Measurements from ENCODE around the gene CNP.
"Not testable (repeated sequence)": the region's sequence is repeated elsewhere in the genome, so short reads cannot be mapped to it uniquely, and the experiment has no call there.

The CNP gene

GRCh38 chr17:41966463-41967140, at the start of gene CNP:
CNP (plus strand) TSS chr17:41966795; CDS start chr17:41966885, 90 bp downstream.
- peak; percentile 51 for DNase-seq

GRCh38 chr17:41917192-41917591, 49.4 kb upstream of the CNP start:
- DNase-seq, result no peak

GRCh38 chr17:41917679-41918313, 48.8 kb upstream of the CNP start:
- no peak for DNase-seq

- peak; percentile 92 for DNase-seq
Measured at GRCh38 chr17:41918314-41919164, 48.1 kb upstream of the CNP start, which contains the start of gene ACLY. ACLY (minus strand) TSS chr17:41918951; CDS start chr17:41913873, 5,078 bp downstream.

GRCh38 chr17:41919165-41919817, 47.3 kb upstream of the CNP start:
- DNase-seq, result peak; percentile 28

GRCh38 chr17:41919840-41920579, 46.6 kb upstream of the CNP start:
- no peak for DNase-seq

- DNase-seq, result no peak
Measured at GRCh38 chr17:41920580-41920955, 46.0 kb upstream of the CNP start.

- no peak for DNase-seq
Measured at GRCh38 chr17:41925991-41926590, 40.5 kb upstream of the CNP start.

GRCh38 chr17:41928693-41929251, 37.8 kb upstream of the CNP start:
- no peak for DNase-seq

- DNase-seq, result peak; percentile 94
Measured at GRCh38 chr17:41930009-41930832, 36.4 kb upstream of the CNP start, which contains the start of gene ODAD4. ODAD4 (plus strand) TSS chr17:41930617; CDS start chr17:41930724, 107 bp downstream.

- DNase-seq, result not testable (repeated sequence)
Measured at GRCh38 chr17:41930833-41931156, 35.8 kb upstream of the CNP start.

- not testable (repeated sequence) for DNase-seq
Measured at GRCh38 chr17:41931715-41932114, 34.9 kb upstream of the CNP start.

- DNase-seq, result no peak
Measured at GRCh38 chr17:41932816-41933389, 33.7 kb upstream of the CNP start.

- no peak for DNase-seq
Measured at GRCh38 chr17:41935641-41936040, 31.0 kb upstream of the CNP start.

GRCh38 chr17:41937970-41938954, 28.3 kb upstream of the CNP start:
- no peak for DNase-seq

GRCh38 chr17:41939044-41939692, 27.4 kb upstream of the CNP start:
- no peak for DNase-seq

GRCh38 chr17:41939693-41940090, 26.9 kb upstream of the CNP start:
- DNase-seq, result no peak

GRCh38 chr17:41941168-41941567, 25.4 kb upstream of the CNP start:
- DNase-seq, result no peak

All from NCI-H1048 (cell line).